Measurements from ENCODE around the gene SCRG1.

SCRG1 gene

GRCh38 chr4:173365359-173365996, 33.4 kb downstream of the SCRG1 start:
- Histone ChIP-seq H3K4me1 (no peaks in the 10 kb centered on the region), H3K79me2 (no peaks in the 10 kb centered on the region), H3K36me3 (ENCODE audit: control insufficient read depth, insufficient read depth, low read length) (no peaks in the 10 kb centered on the region), H2AFZ (no peak overlapping the region), H3K4me2 (ENCODE audit: low read length) (no peak overlapping the region), H3K4me3 (ENCODE audit: low read depth, low read length) (no peak overlapping the region), H3K27ac (no peak overlapping the region), H3K27me3 (ENCODE audit: control insufficient read depth, insufficient read depth, low read length) (no peaks in the 10 kb centered on the region), H3K9me3 (ENCODE audit: control insufficient read depth, low read length) (no peaks in the 10 kb centered on the region), H3K9ac (no peak overlapping the region)
- TF ChIP-seq CTCF (IDR thresholded peaks at IDR 0.05) = no peak

- H3K4me1 ChIP-seq = no peaks in the 10 kb centered on the region
- H3K27ac ChIP-seq = no peak overlapping the region
- no peaks in the 10 kb centered on the region for H3K36me3 ChIP-seq (ENCODE audit: control insufficient read depth, insufficient read depth, low read length)
- no peaks in the 10 kb centered on the region for H3K79me2 ChIP-seq
- no peak overlapping the region for H3K4me3 ChIP-seq (ENCODE audit: low read depth, low read length)
- no peak overlapping the region for H3K4me2 ChIP-seq (ENCODE audit: low read length)
- H3K9ac ChIP-seq = no peak overlapping the region
- H3K9me3 ChIP-seq (ENCODE audit: control insufficient read depth, low read length) = no peaks in the 10 kb centered on the region
- H3K27me3 ChIP-seq (ENCODE audit: control insufficient read depth, insufficient read depth, low read length) = no peaks in the 10 kb centered on the region
- TF ChIP-seq CTCF (IDR thresholded peaks at IDR 0.05) = no peak
- no peak overlapping the region for H2AFZ ChIP-seq
These were observed 36.2 kb downstream of the SCRG1 start for GRCh38 chr4:173362666-173363065.

GRCh38 chr4:173360587-173361221, 38.2 kb downstream of the SCRG1 start:
- no peaks in the 10 kb centered on the region for H3K79me2 ChIP-seq
- no peak overlapping the region for H2AFZ ChIP-seq
- H3K36me3 ChIP-seq (ENCODE audit: control insufficient read depth, insufficient read depth, low read length) = no peaks in the 10 kb centered on the region
- no peak for TF ChIP-seq CTCF (IDR thresholded peaks at IDR 0.05)
- H3K4me2 ChIP-seq (ENCODE audit: low read length) = no peak overlapping the region
- no peak overlapping the region for H3K27ac ChIP-seq
- H3K4me3 ChIP-seq (ENCODE audit: low read depth, low read length) = no peak overlapping the region
- H3K9me3 ChIP-seq (ENCODE audit: control insufficient read depth, low read length) = no peaks in the 10 kb centered on the region
- H3K4me1 ChIP-seq = no peaks in the 10 kb centered on the region
- no peaks in the 10 kb centered on the region for H3K27me3 ChIP-seq (ENCODE audit: control insufficient read depth, insufficient read depth, low read length)
- no peak overlapping the region for H3K9ac ChIP-seq

- H3K4me2 ChIP-seq (ENCODE audit: low read length) = no peak overlapping the region
- H3K4me1 ChIP-seq = no peaks in the 10 kb centered on the region
- TF ChIP-seq CTCF (IDR thresholded peaks at IDR 0.05) = no peak
- H3K9me3 ChIP-seq (ENCODE audit: control insufficient read depth, low read length) = no peaks in the 10 kb centered on the region
- no peaks in the 10 kb centered on the region for H3K36me3 ChIP-seq (ENCODE audit: control insufficient read depth, insufficient read depth, low read length)
- no peak overlapping the region for H3K9ac ChIP-seq
- H3K79me2 ChIP-seq = no peaks in the 10 kb centered on the region
- H3K4me3 ChIP-seq (ENCODE audit: low read depth, low read length) = no peak overlapping the region
- H3K27me3 ChIP-seq (ENCODE audit: control insufficient read depth, insufficient read depth, low read length) = no peaks in the 10 kb centered on the region
- H2AFZ ChIP-seq = no peak overlapping the region
- no peak overlapping the region for H3K27ac ChIP-seq
These were observed 41.0 kb downstream of the SCRG1 start for GRCh38 chr4:173357939-173358338.

- Histone ChIP-seq H3K36me3 (ENCODE audit: control insufficient read depth, insufficient read depth, low read length) (no peaks in the 10 kb centered on the region), H3K27me3 (ENCODE audit: control insufficient read depth, insufficient read depth, low read length) (no peaks in the 10 kb centered on the region), H3K4me1 (no peaks in the 10 kb centered on the region), H3K9me3 (ENCODE audit: control insufficient read depth, low read length) (no peaks in the 10 kb centered on the region), H3K27ac (no peak overlapping the region), H3K4me2 (ENCODE audit: low read length) (no peak overlapping the region), H3K9ac (no peak overlapping the region), H3K4me3 (ENCODE audit: low read depth, low read length) (no peak overlapping the region), H2AFZ (no peak overlapping the region), H3K79me2 (no peaks in the 10 kb centered on the region)
- TF ChIP-seq CTCF (IDR thresholded peaks at IDR 0.05) = no peak
These were observed 51.4 kb downstream of the SCRG1 start for GRCh38 chr4:173347467-173347866.
